ENCODE results near the gene KCNK6. TPM values are rescaled to one million over a fixed set of nuclear protein-coding genes. Genes with fewer than 3 reads are reported as not detected.
A peak's percentile ranks its signal among the peaks of the same experiment; 100 is the strongest.
"Not testable (repeated sequence)": the region's sequence is repeated elsewhere in the genome, so short reads cannot be mapped to it uniquely, and the experiment has no call there.

The KCNK6 gene
- total RNA-seq, 1 experiment from 2014 or later: 6.1 TPM

GRCh38 chr19:38362076-38362945 lies 42.7 kb downstream of the KCNK6 start:
- H3K9me3 ChIP-seq: no peaks in the 10 kb centered on the region
- ChIA-PET CTCF (interaction anchor here (0.6 to 2.9 kb wide), 11 partner anchors 12 to 567 kb away, joined by 3 to 21 read pairs (median 4); partner anchors contain the start of genes FAM98C and PSMD8), POLR2A (interaction anchor here (0.6 to 1.8 kb wide), 3 partner anchors 12 to 98 kb away, joined by 3 to 15 read pairs (median 7); partner anchors contain the start of genes GGN, PSMD8 and SPINT2)
- no peak for TF ChIP-seq CTCF (IDR thresholded peaks at IDR 0.05; ENCODE audit: insufficient read depth in 1 of 2, low read depth in 1 of 2, low read length in 1 of 2, severe bottlenecking in 1 of 2, unreplicated experiment in 1 of 2)
- peaks cover 13% of the 10 kb centered on the region for H3K27me3 Mint-ChIP-seq (ENCODE audit: insufficient read depth, unreplicated experiment)
- H3K36me3 Mint-ChIP-seq (ENCODE audit: insufficient read depth, unreplicated experiment): peaks cover 16% of the 10 kb centered on the region
- peaks cover 19% of the 10 kb centered on the region for H3K4me1 Mint-ChIP-seq (ENCODE audit: low read depth, unreplicated experiment)
- no peaks in the 10 kb centered on the region for H3K9me3 Mint-ChIP-seq (ENCODE audit: unreplicated experiment)
- intact Hi-C loops (cut with micrococcal nuclease; ENCODE audit: unreplicated experiment): loop anchor here (1.0 kb wide), 1 partner anchor 25 kb away; no protein-coding TSS in a partner anchor
- H3K4me1 ChIP-seq: peaks cover 10% of the 10 kb centered on the region
- no peaks in the 10 kb centered on the region for H3K36me3 ChIP-seq (ENCODE audit: control insufficient read depth, insufficient read depth, low read length)
- H3K4me3 ChIP-seq (ENCODE audit: low read depth, low read length): peak overlapping the region; percentile 96
- H3K27me3 ChIP-seq (replicated peaks; ENCODE audit: control insufficient read depth, insufficient read depth, low read length): peaks cover 7% of the 10 kb centered on the region
- no TSS peak for BruUV-seq (replicated peaks)
- H3K27ac Mint-ChIP-seq (ENCODE audit: unreplicated experiment): peak overlapping the region; percentile 20
- peak; percentile 94 to 96 for DNase-seq
- peak overlapping the region; percentile 79 for H3K4me3 Mint-ChIP-seq (ENCODE audit: unreplicated experiment)

DNA sequence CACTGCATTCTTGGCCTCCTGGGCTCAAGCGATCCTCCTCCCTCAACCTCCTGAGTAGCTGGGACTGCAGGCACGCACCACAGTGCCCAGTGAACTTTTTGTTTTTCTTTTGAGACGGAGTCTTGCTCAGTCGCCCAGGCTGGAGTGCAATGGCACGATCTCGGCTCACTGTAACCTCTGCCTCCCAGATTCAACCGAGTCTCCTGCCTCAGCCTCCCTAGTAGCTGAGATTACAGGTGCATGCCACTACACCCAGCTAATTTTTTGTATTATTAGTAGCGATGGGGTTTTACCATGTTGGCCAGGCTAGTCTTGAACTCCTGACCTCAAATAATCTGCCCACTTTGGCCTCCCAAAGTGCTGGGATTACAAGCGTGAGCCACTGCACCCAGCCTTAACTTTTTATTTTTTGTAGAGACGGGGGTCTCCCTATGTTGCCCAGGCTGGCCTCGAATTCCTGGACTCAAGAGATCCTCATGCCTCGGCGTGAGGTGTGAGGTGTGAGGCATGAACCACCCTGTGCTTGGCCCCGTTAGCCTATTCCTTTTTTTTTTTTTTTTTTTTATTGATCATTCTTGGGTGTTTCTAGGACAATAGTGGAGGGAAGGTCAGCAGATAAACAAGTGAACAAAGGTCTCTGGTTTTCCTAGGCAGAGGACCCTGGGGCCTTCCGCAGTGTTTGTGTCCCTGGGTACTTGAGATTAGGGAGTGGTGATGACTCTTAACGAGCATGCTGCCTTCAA lies 43.5 kb downstream of the KCNK6 start:
- ChIA-PET POLR2A (interaction anchor here (0.7 to 1.8 kb wide), 2 partner anchors 11 to 25 kb away, joined by 7 to 15 read pairs; partner anchors contain the start of genes GGN and PSMD8), CTCF (interaction anchor here (0.7 to 2.9 kb wide), 5 partner anchors 11 to 219 kb away, joined by 4 to 21 read pairs (median 5); partner anchors contain the start of genes FAM98C and PSMD8)
- Mint-ChIP-seq H3K4me1 (ENCODE audit: low read depth, unreplicated experiment) (peaks cover 19% of the 10 kb centered on the region), H3K36me3 (ENCODE audit: insufficient read depth, unreplicated experiment) (peaks cover 16% of the 10 kb centered on the region), H3K27me3 (ENCODE audit: insufficient read depth, unreplicated experiment) (peaks cover 13% of the 10 kb centered on the region), H3K4me3 (ENCODE audit: unreplicated experiment) (peak overlapping the region; percentile 79)
- DNase-seq; H3K27ac Mint-ChIP-seq (ENCODE audit: unreplicated experiment); H3K36me3 ChIP-seq (ENCODE audit: control insufficient read depth, insufficient read depth, low read length); BruUV-seq (replicated peaks); H3K9me3 ChIP-seq; H3K27me3 ChIP-seq (replicated peaks; ENCODE audit: control insufficient read depth, insufficient read depth, low read length); H3K9me3 Mint-ChIP-seq (ENCODE audit: unreplicated experiment): not testable (repeated sequence)
- Histone ChIP-seq H3K4me1 (peaks cover 10% of the 10 kb centered on the region), H3K4me3 (ENCODE audit: low read depth, low read length) (peak overlapping the region; percentile 96)
- intact Hi-C loops (cut with micrococcal nuclease; ENCODE audit: unreplicated experiment): loop anchor here (1.0 kb wide), 1 partner anchor 26 kb away; no protein-coding TSS in a partner anchor

- BruUV-seq (replicated peaks): no TSS peak
- Mint-ChIP-seq H3K27ac (ENCODE audit: unreplicated experiment) (no peak overlapping the region), H3K4me3 (ENCODE audit: unreplicated experiment) (no peak overlapping the region), H3K9me3 (ENCODE audit: unreplicated experiment) (no peaks in the 10 kb centered on the region), H3K36me3 (ENCODE audit: insufficient read depth, unreplicated experiment) (peaks cover 8% of the 10 kb centered on the region), H3K4me1 (ENCODE audit: low read depth, unreplicated experiment) (peaks cover 6% of the 10 kb centered on the region), H3K27me3 (ENCODE audit: insufficient read depth, unreplicated experiment) (no peaks in the 10 kb centered on the region)
- Histone ChIP-seq H3K4me1 (peaks cover 6% of the 10 kb centered on the region), H3K36me3 (ENCODE audit: control insufficient read depth, insufficient read depth, low read length) (no peaks in the 10 kb centered on the region), H3K9me3 (no peaks in the 10 kb centered on the region), H3K27me3 (replicated peaks; ENCODE audit: control insufficient read depth, insufficient read depth, low read length) (no peaks in the 10 kb centered on the region), H3K4me3 (ENCODE audit: low read depth, low read length) (no peak overlapping the region)
- no peak for TF ChIP-seq CTCF (IDR thresholded peaks at IDR 0.05; ENCODE audit: insufficient read depth in 1 of 2, low read depth in 1 of 2, low read length in 1 of 2, severe bottlenecking in 1 of 2, unreplicated experiment in 1 of 2)
- ChIA-PET CTCF (interaction anchor here (0.6 to 1.3 kb wide), 2 partner anchors 36 to 293 kb away, joined by 5 read pairs; partner anchors contain the start of gene FAM98C), POLR2A (no interaction called here)
- intact Hi-C loops (cut with micrococcal nuclease; ENCODE audit: unreplicated experiment): no loop called here
- no peak for DNase-seq
These were observed 47.4 kb downstream of the KCNK6 start for GRCh38 chr19:38367041-38367440.

Data from Caco-2 (cell line).